GM19193 (cell line): ENCODE data around the gene RAE1.

Experiments used
- POLR2A ChIP-seq: IDR thresholded peaks from 4 replicates; pipeline ENCODE4 v1.6.1; 2011; ENCODE audit not compliant: insufficient read depth, insufficient read length; ENCODE audit errors: extremely low read depth

RAE1 gene

GRCh38 chr20:57420571-57421252 lies 69.7 kb downstream of the RAE1 start:
- TF ChIP-seq POLR2A, result no peak

GRCh38 chr20:57421253-57422220 lies 70.5 kb downstream of the RAE1 start:
- no peak for TF ChIP-seq POLR2A

- TF ChIP-seq POLR2A, result no peak
Observed at GRCh38 chr20:57422254-57422653, 71.2 kb downstream of the RAE1 start.

GRCh38 chr20:57425150-57426013 lies 74.3 kb downstream of the RAE1 start:
- TF ChIP-seq POLR2A, result no peak

GRCh38 chr20:57426271-57426689 lies 75.2 kb downstream of the RAE1 start:
- no peak for TF ChIP-seq POLR2A

- TF ChIP-seq POLR2A, result no peak
Observed at GRCh38 chr20:57426831-57427230, 75.8 kb downstream of the RAE1 start.

- no peak for TF ChIP-seq POLR2A
Observed at GRCh38 chr20:57428324-57429158, 77.5 kb downstream of the RAE1 start.
